Measurements from ENCODE around the gene RABGAP1.

RABGAP1 gene

DNA sequence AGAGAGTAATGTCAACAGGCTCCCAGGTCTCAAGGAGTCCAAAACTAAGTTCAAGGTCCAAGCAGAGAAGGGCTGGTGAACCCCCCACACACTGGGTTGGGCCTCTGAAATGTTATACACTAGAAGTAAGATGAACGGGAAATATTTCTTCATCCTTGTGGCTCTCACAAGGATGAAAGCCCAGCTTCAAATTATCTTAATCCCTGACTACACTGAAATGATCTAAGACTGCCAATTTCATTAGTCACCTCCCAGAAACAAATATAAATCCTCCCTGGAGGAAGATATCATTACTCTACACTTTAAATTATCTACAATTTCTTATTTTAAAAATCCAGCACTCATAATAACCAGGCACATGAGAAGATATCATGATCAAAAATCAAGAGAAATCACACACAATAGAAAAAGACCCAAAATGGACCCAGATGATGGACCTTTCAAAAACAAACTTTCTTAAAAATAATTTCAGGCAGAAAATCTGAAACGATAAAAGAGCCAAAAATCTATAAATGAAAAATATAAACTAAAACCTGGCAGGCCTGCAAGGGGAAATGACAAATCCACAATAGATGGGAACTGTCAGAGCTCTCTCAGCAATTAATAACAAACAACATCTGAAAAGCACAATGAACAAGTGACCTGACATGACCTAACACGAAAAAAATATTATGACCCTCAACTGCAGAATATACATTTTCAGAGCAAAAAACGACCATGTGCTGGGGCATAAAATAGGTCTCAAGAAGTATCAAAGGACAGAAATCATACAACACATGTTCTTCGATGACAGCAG lies 210.1 kb downstream of the RABGAP1 start:
- H3K27ac ChIP-seq (ENCODE audit: low read depth, low read length) = no peak overlapping the region
- no peak overlapping the region for H3K9ac ChIP-seq (ENCODE audit: low read length)
- no peaks in the 10 kb centered on the region for H3K9me3 ChIP-seq (ENCODE audit: low read length)
- H3K4me1 ChIP-seq (ENCODE audit: insufficient read depth, low read length) = no peaks in the 10 kb centered on the region
- H3K27me3 ChIP-seq (ENCODE audit: control insufficient read depth in 1 of 2, insufficient read depth in 2 of 2, low read length in 2 of 2) = no peaks in the 10 kb centered on the region
- peaks cover 7% of the 10 kb centered on the region for H3K36me3 ChIP-seq (ENCODE audit: insufficient read depth, low read length)
- no peak overlapping the region for H3K4me3 ChIP-seq (ENCODE audit: low read depth in 1 of 2, low read length in 2 of 2)

Data from muscle layer of colon (tissue), 2 donors.